ENCODE data around the gene MORC3.
"Not testable (repeated sequence)": the region's sequence is repeated elsewhere in the genome, so short reads cannot be mapped to it uniquely, and the experiment has no call there.

Gene MORC3

GRCh38 chr21:36325373-36326010 lies 5.5 kb downstream of the MORC3 start:
- TF ChIP-seq CTCF (IDR thresholded peaks at IDR 0.05; ENCODE audit: low read depth, low read length): no peak

GRCh38 chr21:36330904-36331303 lies 10.9 kb downstream of the MORC3 start:
- in situ Hi-C loops (cut with HindIII; ENCODE audit: low sequenced_read_pairs): no loop called here
- DNase-seq (ENCODE audit: low read depth, low spot score): peak; percentile 49
- H3K4me3 ChIP-seq (ENCODE audit: low read depth, low read length): no peak overlapping the region
- TF ChIP-seq CTCF (IDR thresholded peaks at IDR 0.05; ENCODE audit: low read depth, low read length): peak; percentile 72

More at GRCh38 chr21:36325373-36326010, 5.5 kb downstream of the MORC3 start:
- peak; percentile 32 for DNase-seq (ENCODE audit: low read depth, low spot score)
- no peak overlapping the region for H3K4me3 ChIP-seq (ENCODE audit: low read depth, low read length)
- in situ Hi-C loops (cut with HindIII; ENCODE audit: low sequenced_read_pairs): no loop called here

- TF ChIP-seq CTCF (IDR thresholded peaks at IDR 0.05; ENCODE audit: low read depth, low read length): no peak
- H3K4me3 ChIP-seq (ENCODE audit: low read depth, low read length): no peak overlapping the region
- in situ Hi-C loops (cut with HindIII; ENCODE audit: low sequenced_read_pairs): no loop called here
- peak; percentile 43 for DNase-seq (ENCODE audit: low read depth, low spot score)
These were observed 17.1 kb downstream of the MORC3 start for GRCh38 chr21:36337099-36337509.

GRCh38 chr21:36338975-36339374 lies 19.0 kb downstream of the MORC3 start:
- no peak overlapping the region for H3K4me3 ChIP-seq (ENCODE audit: low read depth, low read length)
- in situ Hi-C loops (cut with HindIII; ENCODE audit: low sequenced_read_pairs): no loop called here
- no peak for TF ChIP-seq CTCF (IDR thresholded peaks at IDR 0.05; ENCODE audit: low read depth, low read length)
- no peak for DNase-seq (ENCODE audit: low read depth, low spot score)

GRCh38 chr21:36342581-36342980 lies 22.6 kb downstream of the MORC3 start:
- in situ Hi-C loops (cut with HindIII; ENCODE audit: low sequenced_read_pairs); DNase-seq (ENCODE audit: low read depth, low spot score); H3K4me3 ChIP-seq (ENCODE audit: low read depth, low read length): not testable (repeated sequence)

- TF ChIP-seq CTCF (IDR thresholded peaks at IDR 0.05; ENCODE audit: low read depth, low read length): no peak
- DNase-seq (ENCODE audit: low read depth, low spot score): no peak
- in situ Hi-C loops (cut with HindIII; ENCODE audit: low sequenced_read_pairs): no loop called here
- H3K4me3 ChIP-seq (ENCODE audit: low read depth, low read length): no peak overlapping the region
These were observed 24.9 kb downstream of the MORC3 start for GRCh38 chr21:36344931-36345330.

GRCh38 chr21:36347278-36347961 lies 27.4 kb downstream of the MORC3 start:
- peak; percentile 20 for DNase-seq (ENCODE audit: low read depth, low spot score)
- in situ Hi-C loops (cut with HindIII; ENCODE audit: low sequenced_read_pairs): no loop called here

More at GRCh38 chr21:36347278-36347961, 27.4 kb downstream of the MORC3 start:
- TF ChIP-seq CTCF (IDR thresholded peaks at IDR 0.05; ENCODE audit: low read depth, low read length): no peak
- no peak overlapping the region for H3K4me3 ChIP-seq (ENCODE audit: low read depth, low read length)

All from astrocyte of the spinal cord (primary cell).